ENCODE measurements around the gene ARHGEF16. TPM values are rescaled to one million over a fixed set of nuclear protein-coding genes. Genes with fewer than 3 reads are reported as not detected.

Gene ARHGEF16
- polyA plus RNA-seq, 1 of the 3 experiments (the other 2 are of a cell fraction), result 0.18 TPM

- Histone ChIP-seq H3K27ac (ENCODE audit: low read depth in 2 of 2, low read length in 1 of 2) (no peak overlapping the region), H3K27me3 (ENCODE audit: insufficient read depth) (peaks cover 27% of the 10 kb centered on the region; the same call in 1 of the 2 replicates), H3K9me2 (no peaks in the 10 kb centered on the region), H3K9ac (no peak overlapping the region), H3K36me3 (replicated peaks in 1 of 2; ENCODE audit: control insufficient read depth in 1 of 2, insufficient read depth in 2 of 2, low read length in 1 of 2) (no peaks in the 10 kb centered on the region), H3K4me3 (ENCODE audit: low read depth in 2 of 2, low read length in 1 of 2) (no peak overlapping the region), H2AFZ (ENCODE audit: low read depth) (no peak overlapping the region), H4K20me1 (ENCODE audit: insufficient read depth) (no peaks in the 10 kb centered on the region), H3K79me2 (ENCODE audit: insufficient read depth) (no peaks in the 10 kb centered on the region), H3F3A (replicated peaks; ENCODE audit: insufficient read depth) (no peaks in the 10 kb centered on the region), H3K9me3 (no peaks in the 10 kb centered on the region), H3K4me1 (ENCODE audit: control insufficient read depth in 1 of 2, insufficient read depth in 2 of 2, low read depth in 1 of 2, low read length in 1 of 2) (no peaks in the 10 kb centered on the region), H3K4me2 (no peak overlapping the region)
- TF ChIP-seq RAD21 (IDR thresholded peaks at IDR 0.05; ENCODE audit: low read length) (peak; percentile 67), CTCF (IDR thresholded peaks at IDR 0.05) (peak; percentile 64), SMC3 (IDR thresholded peaks at IDR 0.05; ENCODE audit: low read depth, low read length) (peak; percentile 58), GABPA (IDR thresholded peaks at IDR 0.05; ENCODE audit: low read depth) (no peak)
- DNase-seq, result peak; percentile 86
- CTCF ChIA-PET, result interaction anchor here (0.6 to 1.8 kb wide), 8 partner anchors 10 to 961 kb away, joined by 3 to 9 read pairs (median 3); no protein-coding TSS in a partner anchor
- WGBS (ENCODE audit: low lambda C conversion rate), result 13% methylated on average over 11 of the region's 21 CpGs
- POLR2A ChIA-PET, result no interaction called here
Measured at GRCh38 chr1:3410142-3410925, 44.1 kb upstream of the ARHGEF16 start.

- CTCF ChIA-PET, result interaction anchor here (1.4 kb wide), 1 partner anchor 13 kb away, joined by 8 read pairs; no protein-coding TSS in a partner anchor
- TF ChIP-seq EP300 (IDR thresholded peaks at IDR 0.05; ENCODE audit: borderline replicate concordance in 1 of 2, low read depth in 1 of 2, low read length in 1 of 2), result no peak
- Histone ChIP-seq H3K36me3 (replicated peaks in 1 of 2; ENCODE audit: control insufficient read depth in 1 of 2, insufficient read depth in 2 of 2, low read length in 1 of 2) (no peaks in the 10 kb centered on the region), H3K27ac (ENCODE audit: low read depth in 2 of 2, low read length in 1 of 2) (no peak overlapping the region), H3F3A (replicated peaks; ENCODE audit: insufficient read depth) (no peaks in the 10 kb centered on the region), H2AFZ (ENCODE audit: low read depth) (no peak overlapping the region), H3K27me3 (ENCODE audit: insufficient read depth) (peaks cover 27% of the 10 kb centered on the region; the same call in 1 of the 2 replicates), H3K9me3 (no peaks in the 10 kb centered on the region), H4K20me1 (ENCODE audit: insufficient read depth) (no peaks in the 10 kb centered on the region), H3K4me3 (ENCODE audit: low read depth in 2 of 2, low read length in 1 of 2) (no peak overlapping the region), H3K9ac (no peak overlapping the region), H3K4me1 (ENCODE audit: control insufficient read depth in 1 of 2, insufficient read depth in 2 of 2, low read depth in 1 of 2, low read length in 1 of 2) (no peaks in the 10 kb centered on the region), H3K4me2 (no peak overlapping the region), H3K79me2 (ENCODE audit: insufficient read depth) (no peaks in the 10 kb centered on the region), H3K9me2 (no peaks in the 10 kb centered on the region)
- POLR2A ChIA-PET, result no interaction called here
- no peak for DNase-seq
- WGBS (ENCODE audit: low lambda C conversion rate), result 8% methylated on average over 7 of the region's 30 CpGs
Measured at GRCh38 chr1:3411806-3412205, 42.7 kb upstream of the ARHGEF16 start.

GRCh38 chr1:3412376-3412775 is 42.1 kb upstream of the ARHGEF16 start:
- POLR2A ChIA-PET, result no interaction called here
- 10% methylated on average over 2 of the region's 33 CpGs for WGBS (ENCODE audit: low lambda C conversion rate)
- no peak overlapping the region for H3K9ac ChIP-seq
- H3K36me3 ChIP-seq (replicated peaks in 1 of 2; ENCODE audit: control insufficient read depth in 1 of 2, insufficient read depth in 2 of 2, low read length in 1 of 2), result no peaks in the 10 kb centered on the region
- no peak overlapping the region for H2AFZ ChIP-seq (ENCODE audit: low read depth)
- H4K20me1 ChIP-seq (ENCODE audit: insufficient read depth), result no peaks in the 10 kb centered on the region
- H3K4me2 ChIP-seq, result no peak overlapping the region
- no peak overlapping the region for H3K4me3 ChIP-seq (ENCODE audit: low read depth in 2 of 2, low read length in 1 of 2)
- no peaks in the 10 kb centered on the region for H3F3A ChIP-seq (replicated peaks; ENCODE audit: insufficient read depth)
- no peak overlapping the region for H3K27ac ChIP-seq (ENCODE audit: low read depth in 2 of 2, low read length in 1 of 2)
- H3K9me2 ChIP-seq, result no peaks in the 10 kb centered on the region
- DNase-seq, result no peak
- no peaks in the 10 kb centered on the region for H3K79me2 ChIP-seq (ENCODE audit: insufficient read depth)
- H3K9me3 ChIP-seq, result no peaks in the 10 kb centered on the region
- CTCF ChIA-PET, result interaction anchor here (0.6 to 1.4 kb wide), 2 partner anchors 12 to 24 kb away, joined by 3 to 8 read pairs; no protein-coding TSS in a partner anchor
- H3K4me1 ChIP-seq (ENCODE audit: control insufficient read depth in 1 of 2, insufficient read depth in 2 of 2, low read depth in 1 of 2, low read length in 1 of 2), result no peaks in the 10 kb centered on the region
- H3K27me3 ChIP-seq (ENCODE audit: insufficient read depth), result peaks cover 27% of the 10 kb centered on the region; the same call in 1 of the 2 replicates
- TF ChIP-seq FOXJ3 (CRISPR knock-in tag; IDR thresholded peaks at IDR 0.05) (no peak), FOXM1 (IDR thresholded peaks at IDR 0.05; ENCODE audit: low read depth) (no peak), ZBTB33 (IDR thresholded peaks at IDR 0.05; ENCODE audit: borderline replicate concordance, low read depth) (no peak), TCF12 (IDR thresholded peaks at IDR 0.05) (no peak), IRF3 (IDR thresholded peaks at IDR 0.05; ENCODE audit: low read depth, low read length) (no peak), RCOR1 (IDR thresholded peaks at IDR 0.05; ENCODE audit: low read length) (no peak), POLR2AphosphoS5 (IDR thresholded peaks at IDR 0.05; ENCODE audit: low read depth, low read length) (no peak), SMC3 (IDR thresholded peaks at IDR 0.05; ENCODE audit: low read depth, low read length) (no peak), NFIC (IDR thresholded peaks at IDR 0.05; ENCODE audit: borderline replicate concordance) (no peak), NRF1 (IDR thresholded peaks at IDR 0.05; ENCODE audit: low read depth, low read length) (no peak), SIN3A (IDR thresholded peaks at IDR 0.05; ENCODE audit: borderline replicate concordance, low read depth, low read length) (no peak), TAF1 (IDR thresholded peaks at IDR 0.05; ENCODE audit: borderline replicate concordance, low read depth, low read length) (no peak), MEF2A (IDR thresholded peaks at IDR 0.05; ENCODE audit: borderline replicate concordance, low read depth) (no peak)

Measured in SK-N-SH (cell line).